AG10803 (cell line): ENCODE data around the gene ABCC11.
A peak's percentile ranks its signal among the peaks of the same experiment; 100 is the strongest.
"Not testable (repeated sequence)": the region's sequence is repeated elsewhere in the genome, so short reads cannot be mapped to it uniquely, and the experiment has no call there.

Experiments used
- DNase-seq: peaks from one replicate; pipeline ENCODE4 v3.0.0; 2010; ENCODE audit warnings: low read depth
- H3K4me3 ChIP-seq: 2 replicates; pipeline ENCODE4 v1.5.1; 2011; ENCODE audit warnings: mild to moderate bottlenecking, low read length, control low read depth
- TF ChIP-seq, protein P1 (sequence below): conservative IDR thresholded peaks from 2 replicates; pipeline ENCODE4 v1.5.1; 2011; ENCODE audit warnings: mild to moderate bottlenecking, low read length, control low read depth, inconsistent platforms

ABCC11 gene

DNA sequence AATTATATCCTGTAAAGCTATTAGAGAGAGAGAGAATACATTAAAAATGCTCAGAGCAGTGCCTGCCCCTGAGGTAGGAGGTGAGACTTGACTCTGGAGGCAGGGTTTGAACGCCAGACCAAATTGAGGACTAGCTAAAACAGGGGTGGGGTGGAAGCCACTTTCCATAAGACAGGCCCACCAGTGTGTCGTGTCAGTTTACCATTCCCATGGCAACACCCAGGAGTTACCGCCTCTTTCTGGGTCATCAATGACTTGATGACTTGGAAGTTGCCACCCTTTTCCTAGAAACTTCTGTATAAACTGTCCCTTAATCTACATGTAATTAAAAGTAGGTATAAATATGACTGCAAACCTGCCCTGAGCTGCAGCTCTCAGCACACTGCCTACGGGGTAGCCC is 59.6 kb downstream of the ABCC11 start:
- no peak overlapping the region for H3K4me3 ChIP-seq
- no peak for DNase-seq
- TF ChIP-seq, protein P1, sequence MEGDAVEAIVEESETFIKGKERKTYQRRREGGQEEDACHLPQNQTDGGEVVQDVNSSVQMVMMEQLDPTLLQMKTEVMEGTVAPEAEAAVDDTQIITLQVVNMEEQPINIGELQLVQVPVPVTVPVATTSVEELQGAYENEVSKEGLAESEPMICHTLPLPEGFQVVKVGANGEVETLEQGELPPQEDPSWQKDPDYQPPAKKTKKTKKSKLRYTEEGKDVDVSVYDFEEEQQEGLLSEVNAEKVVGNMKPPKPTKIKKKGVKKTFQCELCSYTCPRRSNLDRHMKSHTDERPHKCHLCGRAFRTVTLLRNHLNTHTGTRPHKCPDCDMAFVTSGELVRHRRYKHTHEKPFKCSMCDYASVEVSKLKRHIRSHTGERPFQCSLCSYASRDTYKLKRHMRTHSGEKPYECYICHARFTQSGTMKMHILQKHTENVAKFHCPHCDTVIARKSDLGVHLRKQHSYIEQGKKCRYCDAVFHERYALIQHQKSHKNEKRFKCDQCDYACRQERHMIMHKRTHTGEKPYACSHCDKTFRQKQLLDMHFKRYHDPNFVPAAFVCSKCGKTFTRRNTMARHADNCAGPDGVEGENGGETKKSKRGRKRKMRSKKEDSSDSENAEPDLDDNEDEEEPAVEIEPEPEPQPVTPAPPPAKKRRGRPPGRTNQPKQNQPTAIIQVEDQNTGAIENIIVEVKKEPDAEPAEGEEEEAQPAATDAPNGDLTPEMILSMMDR, result no peak

DNA sequence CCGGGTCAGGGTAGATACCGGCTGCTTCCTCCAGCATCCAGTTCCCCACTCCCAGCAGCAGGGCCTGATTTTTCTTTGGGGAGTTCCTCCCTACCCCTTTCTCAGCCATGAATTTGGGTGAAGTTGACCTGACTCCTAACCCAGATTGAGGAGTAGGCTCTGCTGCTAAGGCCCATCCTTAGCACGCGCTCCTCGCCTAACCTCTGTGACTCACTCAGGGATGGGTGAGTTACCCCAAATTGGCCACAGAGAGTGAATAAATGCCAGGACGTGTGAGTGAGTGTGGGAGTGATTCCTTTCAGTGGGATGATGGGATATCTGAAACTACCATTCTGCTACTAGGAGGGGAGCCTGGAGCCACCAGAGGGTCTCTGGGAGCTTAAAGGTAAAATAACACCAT is 62.7 kb downstream of the ABCC11 start:
- DNase-seq, result no peak
- H3K4me3 ChIP-seq, result no peak overlapping the region
- TF ChIP-seq, protein P1, result no peak

DNA sequence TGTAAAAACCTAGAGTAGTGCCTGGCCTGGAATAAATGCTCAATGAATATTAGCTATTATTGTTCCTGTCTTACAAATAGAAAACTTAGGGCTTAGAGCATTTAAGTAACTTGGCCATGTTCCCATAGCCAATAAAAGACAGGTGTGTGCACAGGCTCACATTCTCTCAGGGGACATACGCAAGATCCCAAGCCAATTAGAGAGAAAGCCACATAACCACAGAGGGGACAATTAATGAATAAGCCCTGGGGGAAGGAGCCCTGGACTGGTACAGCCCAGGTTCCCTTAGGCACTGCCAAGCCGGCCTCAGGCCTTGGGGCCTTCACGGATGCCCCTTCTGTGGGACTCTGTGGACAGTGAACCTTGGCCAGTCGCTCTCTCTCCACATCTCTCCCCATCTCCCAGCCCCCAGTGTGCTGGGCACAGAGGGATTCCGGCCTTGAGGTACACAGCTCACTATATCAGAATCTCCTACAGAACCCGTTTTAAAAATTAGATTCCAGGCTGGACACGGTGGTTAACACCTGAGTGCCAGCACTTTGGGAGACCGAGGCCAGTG is 64.3 kb downstream of the ABCC11 start:
- H3K4me3 ChIP-seq, result no peak overlapping the region
- no peak for DNase-seq
- TF ChIP-seq, protein P1, result no peak

- peak; percentile 5 for DNase-seq
- not testable (repeated sequence) for H3K4me3 ChIP-seq
Measured at GRCh38 chr16:48181746-48182520, 65.4 kb downstream of the ABCC11 start.

DNA sequence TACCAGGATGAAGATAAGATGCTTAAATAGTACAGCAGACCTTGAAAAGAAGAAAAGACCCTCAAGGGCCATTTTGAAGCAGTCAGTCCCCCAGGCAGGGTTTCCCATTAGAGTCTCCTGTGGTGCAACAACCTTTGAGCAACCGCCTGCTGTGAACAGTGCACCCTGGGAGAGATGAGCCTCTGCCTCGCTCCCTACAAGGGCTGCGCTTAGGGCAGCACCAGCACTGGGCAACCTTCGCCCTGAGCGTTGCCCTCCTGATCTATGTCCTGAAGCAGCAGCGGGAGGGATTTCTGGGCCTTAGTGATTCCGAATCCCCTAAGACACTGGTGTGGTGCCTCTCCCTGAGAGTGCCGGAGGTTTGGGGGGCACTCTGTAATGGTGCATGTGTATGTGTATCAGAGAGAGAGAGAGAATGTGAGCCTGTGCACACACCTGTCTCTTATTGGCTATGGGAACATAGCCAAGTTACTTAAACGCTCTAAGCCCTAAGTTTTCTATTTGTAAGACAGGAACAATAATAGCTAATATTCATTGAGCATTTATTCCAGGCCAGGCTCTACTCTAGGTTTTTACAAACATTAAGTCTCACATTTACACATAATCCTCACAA is 66.4 kb downstream of the ABCC11 start:
- TF ChIP-seq, protein P1, result no peak
- DNase-seq, result no peak

DNA sequence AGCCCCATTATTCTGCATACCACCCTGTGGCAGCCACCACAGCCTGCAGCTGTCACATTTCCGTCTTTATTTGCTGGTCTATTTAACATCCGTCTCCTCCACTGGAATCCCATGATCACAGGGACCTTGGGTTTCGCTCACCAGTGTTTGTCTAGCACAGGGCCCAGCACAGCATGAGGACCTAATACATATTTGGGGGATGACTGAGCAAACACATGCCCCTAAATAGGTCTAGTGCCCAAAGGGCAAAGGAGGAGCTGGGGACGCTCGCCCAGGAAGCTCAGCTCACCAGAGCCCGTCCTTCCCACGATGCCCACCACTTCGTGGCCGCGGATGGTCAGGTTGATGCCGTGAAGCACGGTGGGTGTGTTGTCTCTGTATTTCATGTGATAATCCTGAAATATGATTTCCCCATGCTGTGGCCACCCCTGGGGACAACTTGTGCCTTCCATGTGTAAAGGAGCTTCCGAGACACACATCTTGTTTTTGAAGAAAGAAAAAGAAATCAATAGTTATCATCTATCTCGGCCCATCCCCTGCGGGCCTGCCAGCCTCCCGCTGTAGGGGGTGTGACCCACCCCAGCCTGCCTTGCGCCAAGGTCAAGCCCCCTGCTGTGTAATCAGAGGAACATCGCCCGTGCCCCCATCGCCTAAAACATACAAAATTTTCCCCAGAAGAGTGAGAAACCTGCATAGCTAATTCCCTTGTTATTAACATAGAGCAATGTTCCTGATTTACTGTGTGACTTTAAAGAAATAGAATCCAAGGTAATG is 70.5 kb downstream of the ABCC11 start:
- H3K4me3 ChIP-seq, result no peak overlapping the region

More for the DNA sequence above, 66.4 kb downstream of the ABCC11 start:
- no peak overlapping the region for H3K4me3 ChIP-seq

DNA sequence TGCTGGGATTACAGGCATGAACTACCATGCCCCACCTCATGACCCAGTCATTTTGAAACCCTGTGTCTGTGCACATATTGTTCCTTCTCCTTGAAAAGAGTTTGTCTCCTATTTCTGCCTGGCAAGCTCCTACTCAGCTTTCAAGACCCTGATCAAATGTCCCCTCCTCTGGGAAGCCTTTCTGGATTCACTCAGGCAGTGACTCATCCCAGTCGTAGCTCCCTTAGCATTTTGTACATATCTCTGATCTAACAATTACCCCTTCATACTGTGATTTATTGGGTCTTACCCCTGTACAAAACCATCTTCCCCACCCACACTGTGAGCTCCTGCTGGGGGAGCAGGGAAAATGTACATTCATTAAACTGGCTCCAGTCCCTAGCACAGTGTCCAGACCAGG is 73.5 kb downstream of the ABCC11 start:
- TF ChIP-seq, protein P1, result no peak

More for the DNA sequence above, 70.5 kb downstream of the ABCC11 start:
- no peak for DNase-seq
- TF ChIP-seq, protein P1, result no peak

More for the DNA sequence above, 73.5 kb downstream of the ABCC11 start:
- no peak overlapping the region for H3K4me3 ChIP-seq
- no peak for DNase-seq
